DLD1 (cell line): ENCODE results near the gene ZNF816.
"Not testable (repeated sequence)": the region's sequence is repeated elsewhere in the genome, so short reads cannot be mapped to it uniquely, and the experiment has no call there.

Experiments
- in situ Hi-C: cut with HindIII; loops from 2 replicates; pipeline ENCODE4 v1.10.0; 2017; ENCODE audit warnings: low sequenced_read_pairs

Gene ZNF816

GRCh38 chr19:52961981-52962380, 700 bp downstream of the ZNF816 start:
- in situ Hi-C loops: no loop called here

- in situ Hi-C loops: no loop called here
Observed at GRCh38 chr19:52959613-52960295, 2.9 kb downstream of the ZNF816 start.

GRCh38 chr19:52957591-52957990, 5.1 kb downstream of the ZNF816 start:
- in situ Hi-C loops: no loop called here

GRCh38 chr19:52956917-52957316, 5.8 kb downstream of the ZNF816 start:
- in situ Hi-C loops: no loop called here

- in situ Hi-C loops: no loop called here
Observed at GRCh38 chr19:52949422-52949821, 13.3 kb downstream of the ZNF816 start.

- in situ Hi-C loops: no loop called here
Observed at GRCh38 chr19:52948025-52948770, 14.5 kb downstream of the ZNF816 start.

GRCh38 chr19:52946322-52947310, 16.1 kb downstream of the ZNF816 start:
- in situ Hi-C loops: no loop called here

- in situ Hi-C loops: no loop called here
Observed at GRCh38 chr19:52945652-52946321, 16.9 kb downstream of the ZNF816 start.

GRCh38 chr19:52944703-52945493, 17.8 kb downstream of the ZNF816 start:
- in situ Hi-C loops: not testable (repeated sequence)

- in situ Hi-C loops: no loop called here
Observed at GRCh38 chr19:52943884-52944643, 18.6 kb downstream of the ZNF816 start.

GRCh38 chr19:52943134-52943883, 19.4 kb downstream of the ZNF816 start:
- in situ Hi-C loops: no loop called here

- in situ Hi-C loops: no loop called here
Observed at GRCh38 chr19:52942386-52943133, 20.1 kb downstream of the ZNF816 start.

GRCh38 chr19:52941941-52942385, 20.7 kb downstream of the ZNF816 start:
- in situ Hi-C loops: no loop called here

- in situ Hi-C loops: not testable (repeated sequence)
Observed at GRCh38 chr19:52941523-52941922, 21.2 kb downstream of the ZNF816 start.

- in situ Hi-C loops: not testable (repeated sequence)
Observed at GRCh38 chr19:52940905-52941304, 21.8 kb downstream of the ZNF816 start.

- in situ Hi-C loops: no loop called here
Observed at GRCh38 chr19:52938761-52939160, 23.9 kb downstream of the ZNF816 start.

GRCh38 chr19:52936954-52937325, 25.7 kb downstream of the ZNF816 start:
- in situ Hi-C loops: no loop called here
